ENCODE data around the gene PRAMEF5. TPM values are rescaled to one million over a fixed set of nuclear protein-coding genes. Genes with fewer than 3 reads are reported as not detected.
"Not testable (repeated sequence)": the region's sequence is repeated elsewhere in the genome, so short reads cannot be mapped to it uniquely, and the experiment has no call there.

PRAMEF5 gene
- not detected in 2 replicates for total RNA-seq (2014; rRNA removed; shearing (Covaris generic))

DNA sequence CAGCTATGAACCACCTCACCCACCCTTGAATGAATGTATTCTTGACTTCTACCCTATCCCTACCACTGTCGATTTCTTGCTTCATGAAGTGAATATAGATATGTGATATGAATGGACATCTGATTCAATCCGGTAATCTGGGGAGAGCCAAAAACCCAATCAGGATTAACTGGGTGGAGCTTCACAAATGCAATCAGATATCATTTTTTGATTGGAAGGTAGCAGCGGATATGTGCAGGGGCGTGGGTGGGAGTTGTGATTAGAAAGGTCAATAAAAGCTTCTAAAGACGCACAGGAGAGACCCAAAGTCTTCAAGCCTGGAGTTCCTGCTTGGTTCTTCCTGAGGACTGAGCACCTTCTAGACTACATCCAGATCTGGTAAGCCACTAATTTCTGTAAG lies at the start of gene PRAMEF5:
PRAMEF5 (plus strand) TSS at position 301 of the 400 bp plus-strand sequence. CDS start 5,071 bp downstream, outside the sequence.
- not testable (repeated sequence) for H3K36me3 ChIP-seq; H3K27me3 ChIP-seq; H3K4me1 ChIP-seq; H3K27ac ChIP-seq; H3K9me3 ChIP-seq (replicated peaks); DNase-seq; H3K4me3 ChIP-seq

- H3K27me3 ChIP-seq = not testable (repeated sequence)
These were observed 45.3 kb upstream of the PRAMEF5 start for GRCh38 chr1:13208712-13209111.

DNA sequence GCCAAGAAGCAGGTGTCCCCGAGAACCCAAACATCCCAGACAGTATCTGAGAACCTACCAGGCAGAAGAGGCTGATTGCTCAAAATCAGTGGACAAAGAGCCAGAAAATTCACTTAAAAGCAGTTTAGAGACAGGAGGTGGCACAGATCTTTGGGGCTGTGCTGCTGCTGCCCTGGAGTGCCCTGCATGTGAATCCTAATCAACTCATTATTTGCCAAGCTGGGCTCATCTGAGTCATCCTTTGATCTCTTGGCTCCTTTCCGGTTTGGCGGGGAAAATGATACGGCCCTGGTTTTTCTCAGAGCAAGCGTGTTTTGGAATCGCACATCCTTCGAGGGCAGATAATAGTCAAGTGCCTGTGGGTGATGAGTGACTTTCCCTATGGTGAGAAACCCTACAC lies 37.4 kb upstream of the PRAMEF5 start:
- not testable (repeated sequence) for H3K4me1 ChIP-seq; DNase-seq; H3K9me3 ChIP-seq (replicated peaks); H3K4me3 ChIP-seq; H3K27ac ChIP-seq; H3K27me3 ChIP-seq; H3K36me3 ChIP-seq

More at GRCh38 chr1:13208712-13209111, 45.3 kb upstream of the PRAMEF5 start:
- H3K4me1 ChIP-seq; DNase-seq; H3K27ac ChIP-seq; H3K9me3 ChIP-seq (replicated peaks); H3K36me3 ChIP-seq; H3K4me3 ChIP-seq: not testable (repeated sequence)

DNA sequence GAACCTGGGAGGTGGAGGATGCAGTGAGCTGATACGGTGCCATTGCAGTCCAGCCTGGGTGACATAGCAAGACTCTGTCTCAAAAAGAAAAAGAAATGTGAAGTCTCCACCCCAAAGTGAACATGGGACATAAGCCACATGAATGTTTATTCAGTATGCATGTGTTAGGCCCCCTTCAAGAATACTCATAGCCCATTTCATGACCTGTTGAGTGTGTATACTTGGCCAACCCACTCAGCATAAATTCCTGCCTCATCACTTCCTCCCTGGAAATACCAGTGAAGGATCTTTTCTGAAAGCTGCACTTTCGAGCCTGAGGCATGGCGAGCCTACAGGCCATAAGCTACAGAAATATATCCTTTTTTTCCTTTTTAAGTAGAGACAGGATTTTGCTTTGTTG lies 34.8 kb upstream of the PRAMEF5 start:
- not testable (repeated sequence) for H3K4me1 ChIP-seq; H3K36me3 ChIP-seq; DNase-seq; H3K27me3 ChIP-seq; H3K9me3 ChIP-seq (replicated peaks); H3K27ac ChIP-seq; H3K4me3 ChIP-seq

DNA sequence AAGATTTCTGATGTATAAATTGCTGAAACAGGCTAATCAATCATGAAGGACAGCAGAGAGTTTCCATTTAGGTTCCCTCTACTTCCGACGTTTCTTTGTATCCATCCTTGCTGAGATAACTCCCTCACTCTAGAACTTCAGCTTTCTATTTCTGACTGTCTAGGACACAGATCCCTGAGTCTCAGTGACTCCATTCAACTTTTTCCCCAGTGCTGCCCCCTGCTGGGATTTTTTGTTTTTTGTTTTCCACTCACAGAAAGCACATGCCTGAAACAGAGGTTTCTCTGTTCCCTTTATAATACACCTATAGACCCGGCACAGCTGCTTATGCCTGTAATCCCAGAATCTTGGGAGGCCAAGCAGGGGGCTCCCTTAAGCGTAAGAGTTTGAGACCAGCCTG lies 31.2 kb upstream of the PRAMEF5 start:
- H3K27ac ChIP-seq; H3K4me3 ChIP-seq; H3K4me1 ChIP-seq; DNase-seq; H3K36me3 ChIP-seq; H3K9me3 ChIP-seq (replicated peaks); H3K27me3 ChIP-seq: not testable (repeated sequence)

DNA sequence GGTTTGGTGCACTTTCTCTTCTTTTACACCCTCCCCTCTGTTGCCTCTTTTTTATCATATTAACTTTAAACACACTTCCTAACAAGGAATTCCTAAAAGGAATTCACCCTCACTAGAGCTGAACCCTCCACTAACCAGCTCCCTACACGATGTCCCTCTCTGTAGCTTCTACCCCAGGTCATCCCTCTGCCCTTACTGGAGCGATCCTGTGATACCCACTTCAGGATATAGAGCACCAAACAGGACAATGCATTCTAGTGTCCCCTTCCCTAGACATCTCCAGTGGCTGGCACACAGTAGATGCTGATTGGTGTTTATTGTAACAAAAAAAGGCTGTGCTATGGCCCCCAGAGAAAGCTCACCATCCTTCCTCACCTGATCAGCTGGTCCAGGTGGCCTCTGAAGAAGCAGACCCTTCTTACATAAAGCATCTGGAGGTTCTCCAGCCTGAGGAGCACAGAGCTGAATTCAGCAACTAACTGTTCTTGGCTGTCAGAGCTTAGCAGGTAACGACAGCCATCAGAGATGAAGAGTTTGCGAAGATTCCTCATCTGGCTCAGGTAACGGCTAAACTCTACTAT lies 29.4 kb upstream of the PRAMEF5 start:
- H3K27me3 ChIP-seq = no peaks in the 10 kb centered on the region
- H3K4me3 ChIP-seq = no peak overlapping the region
- no peaks in the 10 kb centered on the region for H3K4me1 ChIP-seq
- H3K9me3 ChIP-seq (replicated peaks) = no peaks in the 10 kb centered on the region
- no peak overlapping the region for H3K27ac ChIP-seq
- no peak for DNase-seq
- no peaks in the 10 kb centered on the region for H3K36me3 ChIP-seq

DNA sequence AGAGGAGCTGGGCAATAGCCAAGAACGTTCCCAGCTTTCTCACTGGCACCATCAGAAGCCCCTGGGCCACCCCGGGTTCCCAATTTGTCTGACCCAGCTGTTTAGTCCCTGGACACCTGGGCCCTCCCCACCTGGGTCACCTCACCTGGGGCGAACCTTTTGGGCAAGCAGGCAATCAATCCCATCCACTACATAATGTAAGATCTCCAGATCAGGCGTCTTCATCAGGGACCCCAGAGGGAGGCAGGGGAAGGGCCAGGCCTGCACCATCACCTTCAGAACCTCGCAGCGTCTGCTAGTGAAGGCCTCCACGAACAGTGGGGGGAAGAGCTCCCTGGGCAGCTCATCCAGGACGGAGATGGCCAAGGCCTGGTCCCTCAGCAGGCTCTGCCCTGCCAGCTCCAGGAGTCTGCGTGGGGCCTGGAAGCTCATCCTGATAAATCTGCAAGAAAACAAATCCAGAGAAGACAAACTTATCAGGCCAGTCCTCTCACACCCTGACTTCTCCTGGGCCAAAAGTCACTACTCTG lies 28.3 kb upstream of the PRAMEF5 start, which contains the start of gene PRAMEF18:
PRAMEF18 (minus strand) TSS at position 480 of the 530 bp plus-strand sequence; CDS start at position 432, 48 bp downstream.
- H3K36me3 ChIP-seq; H3K9me3 ChIP-seq (replicated peaks); H3K4me1 ChIP-seq; DNase-seq; H3K27ac ChIP-seq; H3K27me3 ChIP-seq; H3K4me3 ChIP-seq: not testable (repeated sequence)

DNA sequence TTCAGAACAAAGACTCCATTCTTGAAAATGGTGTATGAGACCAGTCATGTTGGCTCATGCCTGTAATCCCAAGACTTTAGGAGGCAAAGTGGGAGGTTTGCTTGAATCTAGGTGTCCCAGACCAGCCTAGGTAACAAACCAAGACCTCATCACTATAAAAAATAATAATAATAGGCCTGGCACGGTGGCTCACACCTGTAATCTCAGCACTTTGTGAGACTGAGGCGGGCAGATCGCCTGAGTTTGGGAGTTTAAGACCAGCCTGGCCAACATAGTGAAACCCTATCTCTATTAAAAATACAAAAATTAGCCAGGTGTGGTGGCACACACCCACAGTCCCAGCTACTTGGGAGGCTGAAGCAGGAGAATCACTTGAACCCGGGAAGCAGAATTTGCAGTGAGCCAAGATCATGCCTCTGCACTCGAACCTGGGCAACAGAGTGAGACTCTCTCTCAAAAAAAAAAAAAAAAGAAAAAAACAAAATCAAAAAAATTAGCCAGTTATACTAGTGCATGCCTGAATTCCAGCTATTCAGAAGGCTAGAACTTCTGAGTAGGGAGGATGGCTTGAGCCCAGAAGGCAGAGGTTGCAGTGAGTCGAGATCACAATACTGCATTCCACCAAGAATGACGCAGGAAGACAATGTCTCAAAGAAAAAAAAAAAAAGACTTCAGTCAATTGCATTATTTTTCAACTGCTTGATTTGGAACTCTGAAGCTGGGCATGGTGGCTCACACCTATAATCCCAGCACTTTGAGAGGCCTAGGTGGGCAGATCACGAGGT lies 26.5 kb upstream of the PRAMEF5 start:
- not testable (repeated sequence) for H3K4me3 ChIP-seq; DNase-seq; H3K27me3 ChIP-seq; H3K27ac ChIP-seq; H3K9me3 ChIP-seq (replicated peaks); H3K36me3 ChIP-seq; H3K4me1 ChIP-seq

- Histone ChIP-seq H3K27ac (no peak overlapping the region), H3K9me3 (replicated peaks) (no peaks in the 10 kb centered on the region), H3K4me3 (no peak overlapping the region), H3K27me3 (no peaks in the 10 kb centered on the region), H3K4me1 (no peaks in the 10 kb centered on the region), H3K36me3 (no peaks in the 10 kb centered on the region)
- DNase-seq = peak; percentile 31 to 47
These were observed 25.6 kb upstream of the PRAMEF5 start for GRCh38 chr1:13228343-13228781.

GRCh38 chr1:13230096-13230495 lies 23.9 kb upstream of the PRAMEF5 start:
- H3K9me3 ChIP-seq (replicated peaks); H3K27me3 ChIP-seq; H3K27ac ChIP-seq; DNase-seq; H3K4me1 ChIP-seq; H3K36me3 ChIP-seq; H3K4me3 ChIP-seq: not testable (repeated sequence)

- not testable (repeated sequence) for DNase-seq; H3K4me1 ChIP-seq; H3K9me3 ChIP-seq (replicated peaks); H3K4me3 ChIP-seq; H3K27ac ChIP-seq; H3K27me3 ChIP-seq; H3K36me3 ChIP-seq
These were observed 23.4 kb upstream of the PRAMEF5 start for GRCh38 chr1:13230601-13231000.

GRCh38 chr1:13231061-13231750 lies 22.8 kb upstream of the PRAMEF5 start:
- not testable (repeated sequence) for H3K27me3 ChIP-seq; H3K27ac ChIP-seq; H3K36me3 ChIP-seq; H3K4me1 ChIP-seq; H3K4me3 ChIP-seq; H3K9me3 ChIP-seq (replicated peaks); DNase-seq

DNA sequence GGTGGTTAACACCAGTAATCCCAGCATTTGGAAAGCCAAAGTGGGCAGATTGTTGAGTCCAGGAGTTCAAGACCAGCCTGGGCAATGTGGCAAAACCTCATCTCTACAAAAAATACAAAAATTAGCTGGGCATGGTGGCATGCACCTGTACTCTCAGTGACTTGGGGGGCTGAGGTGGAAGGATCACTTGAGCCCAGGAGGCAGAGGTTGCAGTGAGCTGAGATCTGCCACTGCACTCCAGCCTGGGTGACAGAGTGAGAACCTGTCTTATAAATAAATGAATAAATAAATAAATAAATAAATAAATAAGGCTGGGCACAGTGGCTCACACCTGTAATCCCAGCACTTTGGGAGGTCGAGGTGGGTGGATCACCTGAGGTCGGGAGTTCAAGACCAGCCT lies 21.9 kb upstream of the PRAMEF5 start:
- H3K27ac ChIP-seq; H3K4me1 ChIP-seq; H3K4me3 ChIP-seq; DNase-seq; H3K9me3 ChIP-seq (replicated peaks); H3K27me3 ChIP-seq; H3K36me3 ChIP-seq: not testable (repeated sequence)

DNA sequence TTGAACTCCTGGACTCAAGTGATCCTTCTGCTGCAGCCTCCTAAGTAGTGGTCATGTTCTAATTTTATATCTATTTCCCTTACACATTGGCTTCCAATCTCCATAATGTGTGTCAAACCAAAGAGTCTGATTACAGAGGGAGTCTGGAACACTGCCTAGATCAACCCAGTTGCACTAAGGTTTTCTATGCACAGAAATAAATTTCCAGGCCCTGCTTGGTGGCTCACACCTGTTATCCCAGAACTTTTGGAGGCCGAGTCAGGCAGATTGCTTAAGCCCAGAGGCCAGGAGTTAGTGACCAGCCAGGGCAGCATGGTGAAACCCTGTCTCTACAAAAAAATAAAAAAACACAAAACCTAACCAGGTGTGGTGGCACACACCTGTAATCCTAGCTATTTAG lies 19.9 kb upstream of the PRAMEF5 start:
- peak in 1 of 2 experiments; percentile 13 for DNase-seq
- not testable (repeated sequence) for H3K27ac ChIP-seq

DNA sequence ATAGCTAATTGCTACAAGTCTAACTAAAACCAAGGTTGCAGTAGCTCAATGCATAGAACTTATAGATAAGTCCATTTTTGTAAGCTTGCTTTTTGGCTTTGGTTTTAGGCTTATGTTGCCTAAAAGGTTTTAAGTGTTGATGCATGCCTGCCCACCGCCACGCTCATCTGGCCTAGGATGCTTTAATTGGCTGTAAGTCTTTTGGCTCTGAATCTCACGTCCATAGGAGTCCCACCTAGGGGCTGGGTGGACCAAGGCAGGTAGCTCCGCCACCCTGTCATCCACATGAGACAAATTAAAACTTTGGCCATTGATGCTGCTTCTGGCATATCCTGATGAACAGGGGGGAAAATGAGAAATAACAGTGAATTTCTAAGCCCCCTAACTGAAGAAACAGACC lies 16.4 kb upstream of the PRAMEF5 start:
- peaks cover 17% of the 10 kb centered on the region for H3K27me3 ChIP-seq
- not testable (repeated sequence) for H3K36me3 ChIP-seq; H3K27ac ChIP-seq; DNase-seq; H3K9me3 ChIP-seq (replicated peaks); H3K4me1 ChIP-seq; H3K4me3 ChIP-seq

More for the DNA sequence above, 19.9 kb upstream of the PRAMEF5 start:
- not testable (repeated sequence) for H3K9me3 ChIP-seq (replicated peaks); H3K4me3 ChIP-seq; H3K4me1 ChIP-seq; H3K36me3 ChIP-seq
- peaks cover 14% of the 10 kb centered on the region for H3K27me3 ChIP-seq

All from SJCRH30 (cell line).